PC-9 (cell line): ENCODE results near the gene PCBP2. TPM values are rescaled to one million over a fixed set of nuclear protein-coding genes. Genes with fewer than 3 reads are reported as not detected.

Source experiments
- BruUV-seq: library from RNA; stranded (reverse); fragments of 400-500 nt; replicated peaks from 2 replicates; lab custom pipeline; 2021; lab: Mats Ljungman, UMichigan
- CTCF ChIA-PET: fragments of 300-600 bp; sonication (Branson Sonifier 250); formaldehyde crosslinking; loops from one replicate; lab custom pipeline; 2022; ENCODE audit warnings: antibody characterized with exemption; lab: Charles Lee
- POLR2A ChIA-PET: fragments of 300-600 bp; sonication (Branson Sonifier 250); formaldehyde crosslinking; loops from one replicate; lab custom pipeline; 2022; ENCODE audit warnings: antibody characterized with exemption; ENCODE audit not compliant: unreplicated experiment; lab: Charles Lee
- DNase-seq, 2 experiments: peaks; one replicate each; pipeline versions ENCODE4 v3.0.0 to v3.0.0-alpha.2; 2015 to 2022; ENCODE audit warnings: mixed read lengths in 1 of 2
- H2AFZ ChIP-seq: fragments of 200-600 bp; sonication (generic); 2 replicates; pipeline ENCODE4 v1.8.1; 2017; ENCODE audit warnings: antibody characterized with exemption
- H3F3A ChIP-seq: fragments of 200-600 bp; sonication (generic); 2 replicates; pipeline ENCODE4 v1.8.1; 2017; ENCODE audit warnings: antibody characterized with exemption, mild to moderate bottlenecking, low read depth; ENCODE audit not compliant: insufficient read depth
- H3K27ac ChIP-seq: fragments of 200-600 bp; sonication (generic); 2 replicates; pipeline ENCODE4 v1.6.1; 2016; ENCODE audit warnings: mixed run types
- H3K27me3 ChIP-seq: fragments of 200-600 bp; sonication (generic); 2 replicates; pipeline ENCODE4 v1.6.1; 2016; ENCODE audit warnings: low read depth, mixed run types; ENCODE audit not compliant: insufficient read depth
- H3K36me3 ChIP-seq: fragments of 200-600 bp; sonication (generic); 2 replicates; pipeline ENCODE4 v1.6.1; 2016; ENCODE audit warnings: low read depth, mixed run types
- H3K4me1 ChIP-seq: fragments of 200-600 bp; sonication (generic); replicated peaks from 2 replicates; pipeline ENCODE4 v1.6.1; 2016; ENCODE audit warnings: mixed run types; ENCODE audit not compliant: insufficient read depth
- H3K4me2 ChIP-seq: fragments of 200-600 bp; sonication (generic); 2 replicates; pipeline ENCODE4 v1.6.1; 2017; ENCODE audit warnings: mixed run types
- H3K4me3 ChIP-seq: fragments of 200-600 bp; sonication (generic); 2 replicates; pipeline ENCODE4 v1.6.1; 2016; ENCODE audit warnings: mixed run types
- H3K79me2 ChIP-seq: fragments of 200-600 bp; sonication (generic); 2 replicates; pipeline ENCODE4 v1.6.1; 2017; ENCODE audit warnings: low read depth, mixed run types
- H3K9me2 ChIP-seq: fragments of 200-600 bp; sonication (generic); 2 replicates; pipeline ENCODE4 v1.8.1; 2017; ENCODE audit warnings: mild to moderate bottlenecking; ENCODE audit not compliant: insufficient read depth
- H3K9me3 ChIP-seq: fragments of 200-600 bp; sonication (generic); 2 replicates; pipeline ENCODE4 v1.8.1; 2016; ENCODE audit warnings: low read depth; ENCODE audit not compliant: insufficient read depth
- H4K20me1 ChIP-seq: fragments of 200-600 bp; sonication (generic); 2 replicates; pipeline ENCODE4 v1.8.1; 2017; ENCODE audit not compliant: insufficient read depth
- CTCF ChIP-seq: fragments of 200-600 bp; sonication (generic); conservative IDR thresholded peaks from 2 replicates; pipeline ENCODE4 v1.6.1; 2017; ENCODE audit warnings: mixed run types, antibody characterized with exemption, mild to moderate bottlenecking, moderate library complexity
- EZH2 ChIP-seq: fragments of 200-600 bp; sonication (generic); IDR thresholded peaks from 2 replicates; pipeline ENCODE4 v1.8.0; 2017; ENCODE audit warnings: antibody characterized with exemption, low read depth
- intact Hi-C: fragments of 100-400 bp; cut with micrococcal nuclease; formaldehyde crosslinking; loops from one replicate; pipeline ENCODE4 v1.10.0; 2022; ENCODE audit not compliant: unreplicated experiment
- total RNA-seq: library from RNA; stranded (reverse); gene quantifications from 2 replicates; pipeline ENCODE4 v1.2.3, GENCODE V29; 2021

Gene PCBP2
- total RNA-seq, 1 experiment from 2014 or later: 833 TPM

GRCh38 chr12:53468282-53468681, 16.4 kb downstream of the PCBP2 start:
- no peak for DNase-seq
- peaks cover 90% of the 10 kb centered on the region for H4K20me1 ChIP-seq
- no peak overlapping the region for H3K4me3 ChIP-seq
- no peaks in the 10 kb centered on the region for H3K9me3 ChIP-seq
- H3F3A ChIP-seq: peaks cover 89% of the 10 kb centered on the region
- ChIA-PET POLR2A (no interaction called here), CTCF (no interaction called here)
- no peaks in the 10 kb centered on the region for H3K27me3 ChIP-seq
- no peak overlapping the region for H3K27ac ChIP-seq
- peaks cover 47% of the 10 kb centered on the region; the same call in 1 of the 2 replicates for H3K79me2 ChIP-seq
- no TSS peak for BruUV-seq
- TF ChIP-seq EZH2 (no peak), CTCF (no peak)
- peaks cover 75% of the 10 kb centered on the region for H3K36me3 ChIP-seq
- H2AFZ ChIP-seq: no peak overlapping the region
- no peak overlapping the region for H3K4me2 ChIP-seq
- no peaks in the 10 kb centered on the region for H3K9me2 ChIP-seq
- no peaks in the 10 kb centered on the region for H3K4me1 ChIP-seq
- intact Hi-C loops: no loop called here

GRCh38 chr12:53472056-53472582, 20.2 kb downstream of the PCBP2 start:
- H3K9me2 ChIP-seq: no peaks in the 10 kb centered on the region
- H3K4me2 ChIP-seq: no peak overlapping the region
- H3K9me3 ChIP-seq: no peaks in the 10 kb centered on the region
- no peaks in the 10 kb centered on the region for H3K4me1 ChIP-seq
- TF ChIP-seq CTCF (no peak), EZH2 (no peak)
- H4K20me1 ChIP-seq: peaks cover 93% of the 10 kb centered on the region
- no TSS peak for BruUV-seq
- peaks cover 40% of the 10 kb centered on the region for H3K79me2 ChIP-seq
- no peak overlapping the region; the same call in 1 of the 2 replicates for H3K27ac ChIP-seq
- no peak overlapping the region for H3K4me3 ChIP-seq
- H3F3A ChIP-seq: peaks cover 98% of the 10 kb centered on the region
- no peak overlapping the region for H2AFZ ChIP-seq
- no peaks in the 10 kb centered on the region for H3K27me3 ChIP-seq
- DNase-seq: no peak
- peaks cover 80% of the 10 kb centered on the region for H3K36me3 ChIP-seq
- intact Hi-C loops: no loop called here
- ChIA-PET POLR2A (no interaction called here), CTCF (interaction anchor here (0.6 kb wide), 1 partner anchor 49 kb away, joined by 4 read pairs; no protein-coding TSS in a partner anchor)

- no TSS peak for BruUV-seq
- peaks cover 94% of the 10 kb centered on the region for H4K20me1 ChIP-seq
- TF ChIP-seq CTCF (no peak), EZH2 (no peak)
These were observed 22.2 kb downstream of the PCBP2 start for GRCh38 chr12:53474077-53474476.

More at GRCh38 chr12:53474077-53474476, 22.2 kb downstream of the PCBP2 start:
- no peaks in the 10 kb centered on the region for H3K27me3 ChIP-seq
- no peak overlapping the region for H3K27ac ChIP-seq
- intact Hi-C loops: no loop called here
- no peak overlapping the region for H2AFZ ChIP-seq
- H3K9me2 ChIP-seq: no peaks in the 10 kb centered on the region
- peaks cover 98% of the 10 kb centered on the region for H3F3A ChIP-seq
- peaks cover 77% of the 10 kb centered on the region for H3K36me3 ChIP-seq
- no peaks in the 10 kb centered on the region for H3K4me1 ChIP-seq
- H3K79me2 ChIP-seq: peaks cover 38% of the 10 kb centered on the region
- DNase-seq: no peak
- CTCF ChIA-PET: no interaction called here
- POLR2A ChIA-PET: no interaction called here
- no peak overlapping the region for H3K4me3 ChIP-seq
- H3K4me2 ChIP-seq: no peak overlapping the region
- no peaks in the 10 kb centered on the region for H3K9me3 ChIP-seq
